HG02759 (cell line): ENCODE data around the gene PTPN21.

ENCODE experiments used
- ATAC-seq: cut with Tn5 transposase; IDR thresholded peaks from one replicate; pipeline ENCODE4 v1.9.1; 2021; ENCODE audit warnings: mild to moderate bottlenecking, moderate library complexity; ENCODE audit not compliant: unreplicated experiment

PTPN21 gene

GRCh38 chr14:88554457-88555286, at the start of gene PTPN21:
PTPN21 (minus strand) TSS chr14:88555007; CDS start chr14:88550417, 4,590 bp downstream.
- ATAC-seq, result peak; percentile 49

- ATAC-seq, result no peak
Observed at GRCh38 chr14:88604212-88604611, 49.4 kb upstream of the PTPN21 start.

GRCh38 chr14:88599761-88600439, 45.1 kb upstream of the PTPN21 start:
- ATAC-seq, result peak; percentile 95

GRCh38 chr14:88599326-88599725, 44.5 kb upstream of the PTPN21 start:
- ATAC-seq, result peak; percentile 39

GRCh38 chr14:88598097-88598675, 43.4 kb upstream of the PTPN21 start:
- ATAC-seq, result no peak

- no peak for ATAC-seq
Observed at GRCh38 chr14:88597601-88598000, 42.8 kb upstream of the PTPN21 start.

- no peak for ATAC-seq
Observed at GRCh38 chr14:88597038-88597437, 42.2 kb upstream of the PTPN21 start.

GRCh38 chr14:88592031-88592430, 37.2 kb upstream of the PTPN21 start:
- ATAC-seq, result no peak

- ATAC-seq, result no peak
Observed at GRCh38 chr14:88590173-88590572, 35.4 kb upstream of the PTPN21 start.

GRCh38 chr14:88588081-88588480, 33.3 kb upstream of the PTPN21 start:
- ATAC-seq, result no peak

- no peak for ATAC-seq
Observed at GRCh38 chr14:88584451-88584850, 29.6 kb upstream of the PTPN21 start.

- no peak for ATAC-seq
Observed at GRCh38 chr14:88576222-88576621, 21.4 kb upstream of the PTPN21 start.

GRCh38 chr14:88572117-88572516, 17.3 kb upstream of the PTPN21 start:
- ATAC-seq, result no peak

- ATAC-seq, result no peak
Observed at GRCh38 chr14:88568196-88568595, 13.4 kb upstream of the PTPN21 start.

- ATAC-seq, result no peak
Observed at GRCh38 chr14:88565427-88565826, 10.6 kb upstream of the PTPN21 start.

- ATAC-seq, result no peak
Observed at GRCh38 chr14:88563845-88564244, 9.0 kb upstream of the PTPN21 start.

- ATAC-seq, result peak; percentile 95
Observed at GRCh38 chr14:88562831-88563686, 8.3 kb upstream of the PTPN21 start, which contains the start of gene ZC3H14. ZC3H14 (plus strand) TSS chr14:88563037; CDS start chr14:88563134, 97 bp downstream.

GRCh38 chr14:88562532-88562830, 7.7 kb upstream of the PTPN21 start:
- ATAC-seq, result no peak

- no peak for ATAC-seq
Observed at GRCh38 chr14:88559852-88560251, 5.0 kb upstream of the PTPN21 start.

GRCh38 chr14:88556581-88556980, 1.8 kb upstream of the PTPN21 start:
- ATAC-seq, result no peak

- ATAC-seq, result no peak
Observed at GRCh38 chr14:88553886-88554456, 836 bp downstream of the PTPN21 start.
